HG03060 (cell line): ENCODE measurements around the gene NR2C2AP.
"Not testable (repeated sequence)": the region's sequence is repeated elsewhere in the genome, so short reads cannot be mapped to it uniquely, and the experiment has no call there.

Experiments used
- ATAC-seq: cut with Tn5 transposase; IDR thresholded peaks from one replicate; pipeline ENCODE4 v1.9.1; 2021; ENCODE audit warnings: low read depth, moderate number of reproducible peaks; ENCODE audit not compliant: unreplicated experiment

NR2C2AP gene, protein sequence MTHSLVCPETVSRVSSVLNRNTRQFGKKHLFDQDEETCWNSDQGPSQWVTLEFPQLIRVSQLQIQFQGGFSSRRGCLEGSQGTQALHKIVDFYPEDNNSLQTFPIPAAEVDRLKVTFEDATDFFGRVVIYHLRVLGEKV

GRCh38 chr19:19203012-19203856, at the start of gene NR2C2AP:
NR2C2AP (minus strand) TSS chr19:19203414; CDS start chr19:19203060, 354 bp downstream.
- no peak for ATAC-seq

- ATAC-seq = no peak
Measured at GRCh38 chr19:19250196-19250801, 47.1 kb upstream of the NR2C2AP start.

- ATAC-seq = no peak
Measured at GRCh38 chr19:19240476-19240875, 37.3 kb upstream of the NR2C2AP start.

DNA sequence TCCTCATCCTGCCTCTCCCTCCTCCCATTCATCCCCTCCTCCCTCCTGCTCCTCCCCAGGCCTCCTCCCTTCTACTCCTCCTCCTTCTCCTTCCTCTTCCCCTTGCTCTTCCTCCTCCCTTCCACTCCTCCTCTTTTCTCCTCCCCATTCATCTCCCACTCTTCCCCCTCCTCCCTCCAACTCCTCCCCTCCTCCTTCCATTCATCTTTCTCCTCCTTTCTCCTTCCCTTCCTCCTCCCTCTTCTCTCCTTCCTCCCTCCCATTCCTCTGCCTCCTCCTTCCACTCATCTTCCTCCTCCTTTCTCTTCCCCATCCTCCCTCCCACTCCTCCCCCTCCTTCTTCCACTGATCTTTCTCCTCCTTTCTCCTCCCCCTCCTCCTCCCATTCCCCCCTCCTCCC, 36.5 kb upstream of the NR2C2AP start:
- ATAC-seq = no peak

DNA sequence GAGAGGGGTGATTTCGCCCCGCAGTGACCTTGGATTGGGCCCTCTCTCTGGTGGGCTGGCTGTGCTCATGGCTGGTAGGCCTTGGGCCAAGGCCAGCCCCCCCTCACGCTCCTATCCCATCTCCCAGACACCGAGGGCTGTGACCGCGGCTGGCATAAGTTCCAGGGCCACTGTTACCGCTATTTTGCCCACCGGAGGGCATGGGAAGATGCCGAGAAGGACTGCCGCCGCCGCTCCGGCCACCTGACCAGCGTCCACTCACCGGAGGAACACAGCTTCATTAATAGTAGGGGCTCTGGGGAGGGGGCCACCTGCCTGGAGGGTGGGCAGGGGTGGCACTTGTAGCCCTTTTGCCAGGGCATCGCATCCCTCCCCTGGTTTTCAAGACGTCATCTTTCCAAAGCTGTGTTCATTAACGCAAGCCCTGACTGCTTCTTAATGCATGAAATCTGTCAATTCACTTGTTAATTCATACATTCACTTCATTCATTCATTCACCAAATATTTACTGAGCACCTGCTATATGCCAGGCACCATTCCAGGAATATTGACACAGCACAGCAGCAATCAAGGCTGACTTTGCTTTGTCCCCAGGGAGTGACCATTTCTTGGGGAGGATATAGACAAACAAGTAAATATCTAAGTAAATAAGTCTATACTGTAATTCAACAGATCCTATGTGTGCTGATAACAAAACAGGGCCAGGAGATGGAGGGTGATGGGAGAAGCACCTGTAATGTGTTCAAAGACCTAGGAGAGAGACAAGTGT, 35.1 kb upstream of the NR2C2AP start:
- no peak for ATAC-seq

GRCh38 chr19:19236173-19236572, 33.0 kb upstream of the NR2C2AP start:
- ATAC-seq = no peak

DNA sequence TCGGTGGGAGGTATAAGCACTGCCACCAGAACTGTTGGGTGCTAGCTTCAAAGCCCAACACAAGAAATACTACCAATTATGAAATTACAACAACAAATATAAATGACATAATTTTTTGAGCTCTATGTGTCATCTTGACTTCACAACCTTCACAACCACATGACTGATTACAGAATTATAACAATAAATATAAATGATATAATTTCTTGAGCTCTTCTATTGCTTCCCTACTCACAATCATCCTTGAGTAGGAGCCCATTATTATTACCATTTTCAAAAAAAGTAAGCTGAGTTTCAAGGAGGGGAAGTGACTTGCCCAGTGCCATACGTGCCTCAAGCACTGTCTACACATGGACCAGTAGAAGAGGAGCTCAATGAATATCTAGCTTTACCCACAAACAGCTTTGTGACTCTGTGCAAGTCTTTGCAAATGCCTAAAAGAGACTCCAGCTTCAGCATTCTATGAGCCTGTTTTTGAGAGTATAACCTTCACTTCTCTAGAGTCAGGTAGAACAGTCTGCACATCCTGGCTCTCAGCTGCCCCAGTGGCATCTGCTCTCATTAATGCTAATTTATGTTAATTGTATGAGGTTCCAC, 31.1 kb upstream of the NR2C2AP start:
- ATAC-seq = no peak

DNA sequence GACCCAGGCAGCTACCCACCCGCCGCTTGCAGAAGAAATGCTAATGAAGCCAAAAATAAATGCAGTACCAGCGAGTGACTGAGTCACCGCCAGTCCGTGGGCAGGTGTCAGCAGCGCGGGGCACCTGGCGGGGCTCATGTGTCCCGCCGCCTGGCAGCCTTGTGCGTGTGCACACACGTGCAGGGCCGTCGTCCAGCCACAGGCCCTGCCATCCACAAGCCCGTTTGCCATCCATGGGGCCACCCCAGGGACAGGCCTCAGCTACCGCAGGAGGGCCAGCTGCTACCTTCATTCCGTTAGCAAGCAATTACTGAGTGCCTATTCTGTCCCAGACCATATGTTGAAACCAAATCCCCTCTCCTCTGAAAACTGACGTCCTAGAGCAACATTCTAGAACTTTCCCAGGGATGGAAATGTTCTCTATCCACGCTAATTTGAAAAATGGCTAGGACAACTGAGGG, 29.1 kb upstream of the NR2C2AP start:
- no peak for ATAC-seq

- ATAC-seq = no peak
Measured at GRCh38 chr19:19230999-19231398, 27.8 kb upstream of the NR2C2AP start.

GRCh38 chr19:19229701-19230100, 26.5 kb upstream of the NR2C2AP start:
- ATAC-seq = no peak

GRCh38 chr19:19227217-19227616, 24.0 kb upstream of the NR2C2AP start:
- no peak for ATAC-seq

- no peak for ATAC-seq
Measured at GRCh38 chr19:19226663-19227062, 23.4 kb upstream of the NR2C2AP start.

GRCh38 chr19:19226204-19226603, 23.0 kb upstream of the NR2C2AP start:
- no peak for ATAC-seq

DNA sequence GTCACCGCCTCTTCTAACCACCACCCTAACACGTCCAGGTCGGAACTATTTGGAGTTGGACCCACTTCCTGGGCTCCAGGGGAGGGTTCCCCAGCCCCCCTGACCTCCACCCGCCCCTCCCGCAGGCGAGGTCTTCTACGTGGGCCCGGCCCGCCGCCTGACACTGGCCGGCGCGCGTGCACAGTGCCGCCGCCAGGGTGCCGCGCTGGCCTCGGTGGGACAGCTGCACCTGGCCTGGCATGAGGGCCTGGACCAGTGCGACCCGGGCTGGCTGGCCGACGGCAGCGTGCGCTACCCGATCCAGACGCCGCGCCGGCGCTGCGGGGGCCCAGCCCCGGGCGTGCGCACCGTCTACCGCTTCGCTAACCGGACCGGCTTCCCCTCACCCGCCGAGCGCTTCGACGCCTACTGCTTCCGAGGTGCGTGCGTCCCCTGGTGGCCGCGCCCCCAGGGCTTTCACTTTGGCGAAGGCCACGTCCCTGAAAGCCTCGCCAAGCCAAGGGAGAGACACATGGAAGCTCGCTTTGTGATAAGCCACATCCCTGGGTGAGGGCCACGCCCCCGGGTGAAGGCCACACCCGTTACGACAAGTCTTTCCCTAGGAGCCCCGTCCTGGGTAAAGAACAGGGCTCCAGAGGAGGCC, 21.8 kb upstream of the NR2C2AP start:
- no peak for ATAC-seq

DNA sequence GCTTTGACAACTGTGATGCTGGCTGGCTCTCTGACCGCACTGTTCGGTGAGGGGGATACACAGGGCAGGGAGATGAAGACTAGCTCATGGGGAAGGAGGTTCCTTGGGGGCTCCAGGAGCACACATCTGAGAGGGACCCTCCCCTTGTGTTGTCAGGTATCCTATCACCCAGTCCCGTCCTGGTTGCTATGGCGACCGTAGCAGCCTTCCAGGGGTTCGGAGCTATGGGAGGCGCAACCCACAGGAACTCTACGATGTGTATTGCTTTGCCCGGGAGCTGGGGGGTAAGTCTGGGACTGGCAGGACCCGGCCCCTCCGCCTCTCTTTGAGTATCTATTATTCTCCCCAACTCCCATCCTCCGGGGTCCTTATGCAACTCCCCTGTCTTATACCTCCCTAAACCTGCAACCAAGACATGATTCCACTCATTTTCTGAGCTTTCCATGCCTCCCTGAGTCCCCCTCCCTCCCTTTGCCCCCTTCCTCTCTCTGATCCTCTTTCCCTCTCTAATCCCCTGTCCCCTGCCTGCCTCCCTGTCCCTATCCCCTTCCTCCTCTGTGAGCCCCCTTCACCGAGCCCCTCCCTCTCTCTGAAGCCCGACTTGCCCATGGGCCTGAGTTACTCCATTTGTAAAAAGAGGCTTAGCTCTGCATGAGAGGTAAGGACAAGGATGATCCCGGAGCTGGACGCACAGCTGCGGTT, 21.1 kb upstream of the NR2C2AP start:
- no peak for ATAC-seq

DNA sequence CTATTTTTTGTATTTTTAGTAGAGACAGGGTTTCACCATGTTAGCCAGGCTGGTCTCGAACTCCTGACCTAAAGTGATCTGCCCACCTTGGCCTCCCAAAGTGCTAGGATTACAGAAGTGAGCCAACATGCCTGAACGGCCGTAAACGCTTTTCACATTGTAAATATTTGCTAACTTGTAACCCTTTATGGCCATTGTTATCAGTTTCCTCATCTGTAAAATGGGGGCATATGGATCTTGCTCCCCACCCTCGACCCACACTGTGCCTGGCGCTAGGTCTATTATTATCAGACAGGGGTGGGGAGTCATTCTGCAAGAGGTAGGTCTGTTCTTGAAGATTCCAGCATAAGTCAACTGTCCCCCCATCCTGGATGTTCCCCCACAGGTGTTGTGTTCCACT, 20.4 kb upstream of the NR2C2AP start:
- ATAC-seq = no peak

- ATAC-seq = no peak
Measured at GRCh38 chr19:19223060-19223459, 19.8 kb upstream of the NR2C2AP start.

GRCh38 chr19:19221000-19221399, 17.8 kb upstream of the NR2C2AP start:
- not testable (repeated sequence) for ATAC-seq

DNA sequence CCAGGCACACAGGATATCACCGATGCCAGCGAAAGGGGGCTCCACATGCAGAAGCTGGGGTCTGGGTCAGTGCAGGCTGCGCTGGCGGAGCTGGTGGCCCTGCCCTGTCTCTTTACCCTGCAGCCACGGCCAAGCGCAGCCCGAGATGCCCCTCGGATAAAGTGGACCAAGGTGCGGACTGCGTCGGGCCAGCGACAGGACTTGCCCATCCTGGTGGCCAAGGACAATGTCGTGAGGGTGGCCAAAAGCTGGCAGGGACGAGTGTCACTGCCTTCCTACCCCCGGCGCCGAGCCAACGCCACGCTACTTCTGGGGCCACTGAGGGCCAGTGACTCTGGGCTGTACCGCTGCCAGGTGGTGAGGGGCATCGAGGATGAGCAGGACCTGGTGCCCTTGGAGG, 15.7 kb upstream of the NR2C2AP start:
- no peak for ATAC-seq
